ENCODE results near the gene CCDC150.

- TF ChIP-seq, protein P1, sequence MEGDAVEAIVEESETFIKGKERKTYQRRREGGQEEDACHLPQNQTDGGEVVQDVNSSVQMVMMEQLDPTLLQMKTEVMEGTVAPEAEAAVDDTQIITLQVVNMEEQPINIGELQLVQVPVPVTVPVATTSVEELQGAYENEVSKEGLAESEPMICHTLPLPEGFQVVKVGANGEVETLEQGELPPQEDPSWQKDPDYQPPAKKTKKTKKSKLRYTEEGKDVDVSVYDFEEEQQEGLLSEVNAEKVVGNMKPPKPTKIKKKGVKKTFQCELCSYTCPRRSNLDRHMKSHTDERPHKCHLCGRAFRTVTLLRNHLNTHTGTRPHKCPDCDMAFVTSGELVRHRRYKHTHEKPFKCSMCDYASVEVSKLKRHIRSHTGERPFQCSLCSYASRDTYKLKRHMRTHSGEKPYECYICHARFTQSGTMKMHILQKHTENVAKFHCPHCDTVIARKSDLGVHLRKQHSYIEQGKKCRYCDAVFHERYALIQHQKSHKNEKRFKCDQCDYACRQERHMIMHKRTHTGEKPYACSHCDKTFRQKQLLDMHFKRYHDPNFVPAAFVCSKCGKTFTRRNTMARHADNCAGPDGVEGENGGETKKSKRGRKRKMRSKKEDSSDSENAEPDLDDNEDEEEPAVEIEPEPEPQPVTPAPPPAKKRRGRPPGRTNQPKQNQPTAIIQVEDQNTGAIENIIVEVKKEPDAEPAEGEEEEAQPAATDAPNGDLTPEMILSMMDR (conservative IDR thresholded peaks at IDR 0.05; ENCODE audit: low read length) = no peak
- no peak for TF ChIP-seq EZH2phosphoT487 (IDR thresholded peaks at IDR 0.05; ENCODE audit: borderline replicate concordance, low read depth, low read length)
These were observed 79.0 kb downstream of the CCDC150 start for GRCh38 chr2:196718419-196719109.

Measured in OCI-LY7 (cell line).